Measurements from ENCODE around the gene RALGPS2. TPM values are rescaled to one million over a fixed set of nuclear protein-coding genes. Genes with fewer than 3 reads are reported as not detected.

RALGPS2 gene
- total and polyA plus RNA-seq, 2 donors: 6.4 to 17.8 TPM

DNA sequence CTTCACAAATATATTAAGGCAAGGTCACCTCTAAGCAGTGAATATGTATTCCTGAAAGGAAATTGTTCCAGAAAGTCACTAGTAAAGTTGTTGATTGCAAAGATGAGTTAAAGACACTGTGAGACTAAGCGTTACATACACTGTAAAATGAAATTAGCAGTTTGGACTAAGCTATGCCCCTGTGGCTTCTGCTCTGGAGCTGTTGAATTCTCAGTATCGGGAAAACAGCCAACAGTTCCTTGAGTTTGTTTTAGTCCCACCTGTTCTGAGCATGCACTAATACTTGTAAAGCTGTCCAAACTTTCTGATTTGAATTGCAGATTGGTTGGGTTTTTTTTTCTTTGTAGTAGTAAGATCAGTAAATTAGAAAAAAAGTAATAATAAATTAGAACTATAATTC lies 124.9 kb downstream of the RALGPS2 start:
- H3K27me3 ChIP-seq (ENCODE audit: control insufficient read depth in 2 of 2, insufficient read depth in 1 of 2, low read length in 1 of 2): no peaks in the 10 kb centered on the region
- no peak overlapping the region for H3K4me3 ChIP-seq (ENCODE audit: low read length in 2 of 2)
- no peak overlapping the region for H3K27ac ChIP-seq (ENCODE audit: low read depth in 1 of 2, low read length in 1 of 2)
- no peaks in the 10 kb centered on the region for H3K4me1 ChIP-seq (ENCODE audit: control insufficient read depth in 2 of 2, insufficient read depth in 2 of 2, low read length in 2 of 2)
- 93% methylated on average over 2 of the region's 2 CpGs for WGBS
- no peaks in the 10 kb centered on the region for H3K36me3 ChIP-seq (ENCODE audit: control insufficient read depth in 2 of 2, insufficient read depth in 2 of 2, low read length in 1 of 2)
- no peaks in the 10 kb centered on the region for H3K9me3 ChIP-seq (ENCODE audit: control insufficient read depth in 2 of 2, insufficient read depth in 1 of 2, low read length in 1 of 2)
- DNase-seq (ENCODE audit: low read depth in 6 of 9, low spot score in 9 of 9): no peak

DNA sequence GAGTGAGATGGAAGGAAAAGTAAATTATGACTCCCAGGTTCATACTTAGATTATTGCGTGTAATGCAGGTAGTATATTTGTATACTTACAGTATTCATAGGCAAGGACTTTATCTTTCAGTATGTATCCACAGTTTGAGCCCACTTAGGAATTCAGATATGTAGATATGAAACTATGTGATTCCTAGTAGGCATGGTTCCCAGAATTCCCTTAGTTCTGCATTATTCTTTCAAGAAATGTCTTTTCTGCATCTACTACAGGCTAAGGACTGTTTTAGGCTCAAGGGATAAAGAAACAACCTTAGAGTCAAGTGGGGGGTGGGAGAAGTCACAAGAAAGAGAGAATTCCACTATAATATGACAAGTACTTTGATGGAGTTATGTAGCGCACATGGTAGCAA lies 132.1 kb downstream of the RALGPS2 start:
- no peaks in the 10 kb centered on the region for H3K27me3 ChIP-seq (ENCODE audit: control insufficient read depth in 2 of 2, insufficient read depth in 1 of 2, low read length in 1 of 2)
- H3K9me3 ChIP-seq (ENCODE audit: control insufficient read depth in 2 of 2, insufficient read depth in 1 of 2, low read length in 1 of 2): no peaks in the 10 kb centered on the region
- H3K27ac ChIP-seq (ENCODE audit: low read depth in 1 of 2, low read length in 1 of 2): no peak overlapping the region
- 98% methylated on average over 2 of the region's 2 CpGs for WGBS
- no peaks in the 10 kb centered on the region for H3K4me1 ChIP-seq (ENCODE audit: control insufficient read depth in 2 of 2, insufficient read depth in 2 of 2, low read length in 2 of 2)
- no peak for DNase-seq (ENCODE audit: low read depth in 6 of 9, low spot score in 9 of 9)
- H3K36me3 ChIP-seq (ENCODE audit: control insufficient read depth in 2 of 2, insufficient read depth in 2 of 2, low read length in 1 of 2): no peaks in the 10 kb centered on the region
- no peak overlapping the region for H3K4me3 ChIP-seq (ENCODE audit: low read length in 2 of 2)

DNA sequence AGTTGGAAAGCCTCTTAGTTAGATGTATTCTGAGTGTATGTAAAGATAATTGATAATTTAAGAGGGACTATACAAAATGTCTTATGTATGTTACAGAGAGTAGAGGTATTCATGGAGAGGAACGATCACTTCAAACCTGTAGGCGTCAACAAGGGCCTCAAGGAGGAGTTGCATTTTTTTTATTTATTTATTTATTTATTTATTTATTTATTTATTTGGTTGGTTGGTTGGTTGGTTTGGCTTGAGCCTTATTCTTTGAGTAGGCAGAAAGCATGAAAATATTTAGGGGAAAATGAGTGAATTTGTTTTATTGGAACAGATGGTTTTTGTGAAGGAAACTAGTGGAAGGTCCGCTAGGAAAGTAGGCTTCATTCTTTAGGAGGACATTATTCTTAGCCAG lies 137.4 kb downstream of the RALGPS2 start:
- H3K9me3 ChIP-seq (ENCODE audit: control insufficient read depth in 2 of 2, insufficient read depth in 1 of 2, low read length in 1 of 2): no peaks in the 10 kb centered on the region
- H3K27ac ChIP-seq (ENCODE audit: low read depth in 1 of 2, low read length in 1 of 2): no peak overlapping the region
- H3K4me3 ChIP-seq (ENCODE audit: low read length in 2 of 2): no peak overlapping the region
- H3K4me1 ChIP-seq (ENCODE audit: control insufficient read depth in 2 of 2, insufficient read depth in 2 of 2, low read length in 2 of 2): no peaks in the 10 kb centered on the region
- no peak for DNase-seq (ENCODE audit: low read depth in 6 of 9, low spot score in 9 of 9)
- no peaks in the 10 kb centered on the region for H3K36me3 ChIP-seq (ENCODE audit: control insufficient read depth in 2 of 2, insufficient read depth in 2 of 2, low read length in 1 of 2)
- no peaks in the 10 kb centered on the region for H3K27me3 ChIP-seq (ENCODE audit: control insufficient read depth in 2 of 2, insufficient read depth in 1 of 2, low read length in 1 of 2)
- 99% methylated on average over 3 of the region's 3 CpGs for WGBS

DNA sequence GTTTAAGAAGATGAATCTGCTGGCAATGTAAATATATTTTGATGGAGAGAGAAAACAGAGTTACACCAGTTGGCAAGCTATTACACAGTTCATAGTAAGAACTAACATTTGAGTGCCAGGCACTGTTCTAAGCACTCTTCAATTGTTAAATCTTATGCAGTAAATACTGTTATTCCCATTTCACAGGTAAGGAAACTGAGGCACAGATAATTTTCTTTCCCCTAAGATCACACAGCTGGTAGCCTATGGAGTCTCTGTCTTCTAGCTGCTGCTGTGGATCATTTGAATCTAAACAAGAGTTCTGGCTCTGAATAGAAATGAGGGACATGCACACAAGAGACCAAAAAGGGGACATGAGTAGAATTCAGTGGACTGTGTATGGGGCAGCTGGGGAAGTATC lies 137.8 kb downstream of the RALGPS2 start:
- Histone ChIP-seq H3K36me3 (ENCODE audit: control insufficient read depth in 2 of 2, insufficient read depth in 2 of 2, low read length in 1 of 2) (no peaks in the 10 kb centered on the region), H3K27ac (ENCODE audit: low read depth in 1 of 2, low read length in 1 of 2) (no peak overlapping the region), H3K9me3 (ENCODE audit: control insufficient read depth in 2 of 2, insufficient read depth in 1 of 2, low read length in 1 of 2) (no peaks in the 10 kb centered on the region), H3K4me3 (ENCODE audit: low read length in 2 of 2) (no peak overlapping the region), H3K27me3 (ENCODE audit: control insufficient read depth in 2 of 2, insufficient read depth in 1 of 2, low read length in 1 of 2) (no peaks in the 10 kb centered on the region), H3K4me1 (ENCODE audit: control insufficient read depth in 2 of 2, insufficient read depth in 2 of 2, low read length in 2 of 2) (no peaks in the 10 kb centered on the region)
- DNase-seq (ENCODE audit: low read depth in 6 of 9, low spot score in 9 of 9): no peak

DNA sequence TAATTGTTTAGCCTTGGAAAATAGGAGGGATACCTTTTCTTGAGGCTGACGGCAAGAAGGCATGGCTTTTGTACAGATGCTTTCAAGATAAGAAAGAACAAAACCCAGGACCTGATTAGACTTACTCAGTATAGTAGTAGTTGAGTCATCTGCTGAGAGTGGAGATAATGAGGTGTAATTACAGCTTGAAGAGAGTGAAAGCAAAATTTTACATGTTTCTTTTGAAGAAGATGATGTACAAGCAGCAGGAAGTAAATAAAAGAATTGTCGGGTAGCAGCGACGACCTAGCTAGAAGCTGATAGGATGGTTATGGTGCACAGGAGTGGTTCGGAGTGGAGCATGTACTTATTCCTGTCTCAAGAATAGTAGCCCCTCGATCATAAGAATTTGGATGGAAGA lies 139.3 kb downstream of the RALGPS2 start:
- 97% methylated on average over 6 of the region's 6 CpGs for WGBS
- H3K36me3 ChIP-seq (ENCODE audit: control insufficient read depth in 2 of 2, insufficient read depth in 2 of 2, low read length in 1 of 2): no peaks in the 10 kb centered on the region
- no peak for DNase-seq (ENCODE audit: low read depth in 6 of 9, low spot score in 9 of 9)

DNA sequence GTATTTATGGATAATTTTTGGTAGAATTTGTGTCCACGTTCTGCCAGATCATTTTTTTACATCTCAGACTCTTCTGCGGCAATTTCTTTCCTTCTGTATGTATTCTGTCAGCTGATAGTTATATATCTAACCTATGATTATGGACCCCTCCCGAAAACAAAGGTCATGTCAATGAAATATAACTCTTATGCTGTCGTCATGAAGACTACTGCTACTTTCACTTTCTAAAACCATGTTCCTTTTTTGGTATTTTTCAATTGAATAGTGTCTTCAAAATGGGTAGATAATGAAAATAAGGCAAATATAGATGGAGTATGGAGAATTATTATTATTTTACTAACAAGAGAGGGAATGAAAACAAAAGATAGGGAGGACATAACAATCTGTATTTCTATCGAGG lies 142.6 kb downstream of the RALGPS2 start:
- WGBS: 92% methylated on average over 5 of the region's 5 CpGs
- H3K27ac ChIP-seq (ENCODE audit: low read depth in 1 of 2, low read length in 1 of 2): no peak overlapping the region
- H3K9me3 ChIP-seq (ENCODE audit: control insufficient read depth in 2 of 2, insufficient read depth in 1 of 2, low read length in 1 of 2): no peaks in the 10 kb centered on the region
- no peak overlapping the region for H3K4me3 ChIP-seq (ENCODE audit: low read length in 2 of 2)
- H3K4me1 ChIP-seq (ENCODE audit: control insufficient read depth in 2 of 2, insufficient read depth in 2 of 2, low read length in 2 of 2): no peaks in the 10 kb centered on the region
- no peaks in the 10 kb centered on the region for H3K27me3 ChIP-seq (ENCODE audit: control insufficient read depth in 2 of 2, insufficient read depth in 1 of 2, low read length in 1 of 2)
- no peak for DNase-seq (ENCODE audit: low read depth in 6 of 9, low spot score in 9 of 9)
- H3K36me3 ChIP-seq (ENCODE audit: control insufficient read depth in 2 of 2, insufficient read depth in 2 of 2, low read length in 1 of 2): no peaks in the 10 kb centered on the region

More for the DNA sequence above, 139.3 kb downstream of the RALGPS2 start:
- Histone ChIP-seq H3K9me3 (ENCODE audit: control insufficient read depth in 2 of 2, insufficient read depth in 1 of 2, low read length in 1 of 2) (no peaks in the 10 kb centered on the region), H3K4me3 (ENCODE audit: low read length in 2 of 2) (no peak overlapping the region), H3K27me3 (ENCODE audit: control insufficient read depth in 2 of 2, insufficient read depth in 1 of 2, low read length in 1 of 2) (no peaks in the 10 kb centered on the region), H3K4me1 (ENCODE audit: control insufficient read depth in 2 of 2, insufficient read depth in 2 of 2, low read length in 2 of 2) (no peaks in the 10 kb centered on the region), H3K27ac (ENCODE audit: low read depth in 1 of 2, low read length in 1 of 2) (no peak overlapping the region)

DNA sequence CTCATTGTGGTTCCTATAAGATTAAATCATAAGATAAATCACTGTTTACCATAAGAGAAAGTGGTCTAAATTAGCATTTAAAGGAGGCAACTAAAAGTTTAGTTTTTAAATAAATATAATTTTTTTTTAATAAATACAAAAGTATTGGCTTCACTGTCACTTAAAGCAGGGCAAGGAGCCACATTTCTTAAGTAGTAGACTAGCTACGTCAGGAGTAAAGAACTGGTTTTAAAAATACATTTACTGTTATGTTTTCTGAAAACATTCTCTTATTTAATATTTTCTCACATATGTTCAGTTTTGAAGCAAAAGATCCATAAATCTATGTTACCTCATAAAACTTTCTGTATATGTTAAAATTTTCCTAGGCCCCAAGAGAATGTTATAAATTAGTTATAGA lies 143.7 kb downstream of the RALGPS2 start:
- 98% methylated on average over 1 of the region's 1 CpG for WGBS
- Histone ChIP-seq H3K27me3 (ENCODE audit: control insufficient read depth in 2 of 2, insufficient read depth in 1 of 2, low read length in 1 of 2) (no peaks in the 10 kb centered on the region), H3K4me3 (ENCODE audit: low read length in 2 of 2) (no peak overlapping the region), H3K4me1 (ENCODE audit: control insufficient read depth in 2 of 2, insufficient read depth in 2 of 2, low read length in 2 of 2) (no peaks in the 10 kb centered on the region), H3K9me3 (ENCODE audit: control insufficient read depth in 2 of 2, insufficient read depth in 1 of 2, low read length in 1 of 2) (no peaks in the 10 kb centered on the region), H3K36me3 (ENCODE audit: control insufficient read depth in 2 of 2, insufficient read depth in 2 of 2, low read length in 1 of 2) (no peaks in the 10 kb centered on the region), H3K27ac (ENCODE audit: low read depth in 1 of 2, low read length in 1 of 2) (no peak overlapping the region)
- no peak for DNase-seq (ENCODE audit: low read depth in 6 of 9, low spot score in 9 of 9)

DNA sequence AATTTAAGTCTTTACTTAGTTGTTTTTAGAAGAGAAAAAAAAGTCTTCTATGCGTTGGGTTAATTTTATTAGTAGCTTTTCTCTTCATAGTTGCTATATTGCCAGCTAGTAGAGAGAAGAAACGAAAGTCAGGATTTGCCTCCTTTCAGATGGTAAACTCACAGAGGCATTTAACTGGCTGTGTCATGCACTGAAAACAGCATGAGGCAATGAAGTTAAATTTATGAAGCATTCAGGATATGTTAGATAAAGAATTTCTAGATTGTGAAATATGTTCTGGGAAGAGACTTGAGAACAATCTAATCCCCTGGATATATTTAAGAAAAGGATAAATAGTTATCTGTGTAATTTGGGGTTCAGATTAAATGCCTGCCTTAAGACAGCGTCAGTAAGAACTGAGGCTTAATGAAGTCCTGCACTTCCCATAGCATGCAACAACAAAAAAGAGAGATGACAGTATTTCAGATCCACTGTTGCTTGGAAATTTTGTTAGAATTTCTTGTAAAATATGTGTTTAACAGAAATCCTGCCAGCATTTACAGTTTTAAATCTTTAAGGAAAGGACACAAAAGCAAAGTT lies 144.2 kb downstream of the RALGPS2 start:
- WGBS: 99% methylated on average over 3 of the region's 3 CpGs
- H3K36me3 ChIP-seq (ENCODE audit: control insufficient read depth in 2 of 2, insufficient read depth in 2 of 2, low read length in 1 of 2): no peaks in the 10 kb centered on the region
- H3K4me1 ChIP-seq (ENCODE audit: control insufficient read depth in 2 of 2, insufficient read depth in 2 of 2, low read length in 2 of 2): no peaks in the 10 kb centered on the region
- no peaks in the 10 kb centered on the region for H3K9me3 ChIP-seq (ENCODE audit: control insufficient read depth in 2 of 2, insufficient read depth in 1 of 2, low read length in 1 of 2)
- H3K27me3 ChIP-seq (ENCODE audit: control insufficient read depth in 2 of 2, insufficient read depth in 1 of 2, low read length in 1 of 2): no peaks in the 10 kb centered on the region
- no peak overlapping the region for H3K4me3 ChIP-seq (ENCODE audit: low read length in 2 of 2)
- DNase-seq (ENCODE audit: low read depth in 6 of 9, low spot score in 9 of 9): no peak
- H3K27ac ChIP-seq (ENCODE audit: low read depth in 1 of 2, low read length in 1 of 2): no peak overlapping the region

DNA sequence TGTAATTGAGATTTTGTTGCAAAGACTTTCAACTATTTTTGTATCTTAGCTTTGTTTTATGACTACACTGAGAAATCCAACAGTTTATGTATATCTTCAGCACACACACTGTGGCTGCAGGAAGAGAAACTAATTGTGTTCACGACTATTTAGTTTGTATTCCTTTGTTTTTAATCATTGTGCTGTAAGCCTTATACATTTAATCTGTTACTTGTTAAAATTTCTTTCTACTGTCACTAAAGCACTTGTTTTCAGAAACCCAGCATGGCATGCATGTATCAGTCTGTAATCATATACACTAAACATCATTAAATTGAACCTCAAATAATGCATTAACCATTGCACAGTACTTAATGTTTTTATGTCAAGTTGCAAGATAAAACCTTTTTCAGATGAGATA lies 145.2 kb downstream of the RALGPS2 start:
- no peak overlapping the region for H3K27ac ChIP-seq (ENCODE audit: low read depth in 1 of 2, low read length in 1 of 2)
- H3K36me3 ChIP-seq (ENCODE audit: control insufficient read depth in 2 of 2, insufficient read depth in 2 of 2, low read length in 1 of 2): no peaks in the 10 kb centered on the region
- no peaks in the 10 kb centered on the region for H3K27me3 ChIP-seq (ENCODE audit: control insufficient read depth in 2 of 2, insufficient read depth in 1 of 2, low read length in 1 of 2)
- no peak for DNase-seq (ENCODE audit: low read depth in 6 of 9, low spot score in 9 of 9)
- no peaks in the 10 kb centered on the region for H3K4me1 ChIP-seq (ENCODE audit: control insufficient read depth in 2 of 2, insufficient read depth in 2 of 2, low read length in 2 of 2)
- H3K9me3 ChIP-seq (ENCODE audit: control insufficient read depth in 2 of 2, insufficient read depth in 1 of 2, low read length in 1 of 2): no peaks in the 10 kb centered on the region
- 91% methylated on average over 1 of the region's 1 CpG for WGBS
- no peak overlapping the region for H3K4me3 ChIP-seq (ENCODE audit: low read length in 2 of 2)

DNA sequence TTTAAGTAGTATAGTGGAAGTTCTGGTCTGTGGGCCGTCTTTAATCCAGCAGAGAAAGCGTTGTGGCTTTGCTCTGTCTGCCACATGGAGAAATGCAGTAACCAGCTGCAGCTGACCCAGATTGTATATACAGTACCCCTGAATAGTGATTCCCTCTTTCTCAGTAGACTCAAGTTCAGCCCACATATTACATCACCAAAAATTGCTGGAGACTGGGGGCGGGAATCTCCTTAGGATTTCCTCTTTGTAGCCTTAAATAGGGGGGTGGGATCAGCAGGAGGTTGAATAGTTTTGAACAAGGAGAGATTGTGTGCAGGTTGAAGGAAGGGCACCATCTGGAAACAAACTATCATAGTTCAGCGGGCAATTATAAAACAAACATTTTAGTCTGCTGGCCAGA lies 145.9 kb downstream of the RALGPS2 start, which contains the start of gene ANGPTL1:
Gene ANGPTL1, minus strand, starts transcription at position 134 of the 400 bp plus-strand sequence. CDS start 5,301 bp downstream, outside the sequence.
- Histone ChIP-seq H3K4me3 (ENCODE audit: low read length in 2 of 2) (no peak within 1 kb of the TSS), H3K9me3 (ENCODE audit: control insufficient read depth in 2 of 2, insufficient read depth in 1 of 2, low read length in 1 of 2) (no peaks in the 10 kb centered on the region), H3K36me3 (ENCODE audit: control insufficient read depth in 2 of 2, insufficient read depth in 2 of 2, low read length in 1 of 2) (no peaks in the 10 kb centered on the region), H3K27me3 (ENCODE audit: control insufficient read depth in 2 of 2, insufficient read depth in 1 of 2, low read length in 1 of 2) (no peaks in the 10 kb centered on the region), H3K27ac (ENCODE audit: low read depth in 1 of 2, low read length in 1 of 2) (no peak within 1 kb of the TSS), H3K4me1 (ENCODE audit: control insufficient read depth in 2 of 2, insufficient read depth in 2 of 2, low read length in 2 of 2) (no peaks in the 10 kb centered on the region)
- 98% methylated on average over 4 of the region's 4 CpGs for WGBS
- DNase-seq (ENCODE audit: low read depth in 6 of 9, low spot score in 9 of 9): no peak

Measured in thymus (tissue), 11 donors.